ENCODE measurements around the gene SLC30A5.
"Not testable (repeated sequence)": the region's sequence is repeated elsewhere in the genome, so short reads cannot be mapped to it uniquely, and the experiment has no call there.

SLC30A5 gene

GRCh38 chr5:69103521-69103920, 9.7 kb downstream of the SLC30A5 start:
- no peak for DNase-seq (ENCODE audit: low read depth in 2 of 3, low spot score in 2 of 3)

GRCh38 chr5:69105996-69106906, 12.4 kb downstream of the SLC30A5 start:
- DNase-seq (ENCODE audit: low read depth in 2 of 3, low spot score in 2 of 3): no peak

GRCh38 chr5:69108367-69108766, 14.6 kb downstream of the SLC30A5 start:
- not testable (repeated sequence) for DNase-seq (ENCODE audit: low read depth in 2 of 3, low spot score in 2 of 3)

- DNase-seq (ENCODE audit: low read depth in 2 of 3, low spot score in 2 of 3): no peak
Observed at GRCh38 chr5:69113851-69114250, 20.0 kb downstream of the SLC30A5 start.

GRCh38 chr5:69115526-69115925, 21.7 kb downstream of the SLC30A5 start:
- no peak for DNase-seq (ENCODE audit: low read depth in 2 of 3, low spot score in 2 of 3)

GRCh38 chr5:69129413-69129812, 35.6 kb downstream of the SLC30A5 start:
- no peak for DNase-seq (ENCODE audit: low read depth in 2 of 3, low spot score in 2 of 3)

DNA sequence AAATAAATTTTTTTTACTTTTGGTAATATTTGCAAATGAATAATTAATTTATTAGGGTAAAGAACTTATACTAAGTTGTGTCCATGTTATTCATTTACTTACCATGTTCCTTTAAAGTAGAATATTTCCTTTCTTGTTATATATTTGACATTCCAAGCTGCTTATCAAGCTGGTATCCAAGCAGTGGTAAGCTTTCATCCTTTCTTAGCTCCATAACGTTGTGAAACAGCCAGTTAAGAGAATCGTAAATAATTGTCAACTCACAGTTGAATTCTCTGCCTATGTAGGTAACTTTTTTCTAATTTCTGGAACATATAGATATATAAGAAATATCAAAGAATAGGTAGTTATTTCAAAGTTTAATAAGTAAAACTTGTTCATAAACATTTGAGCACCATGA, 36.4 kb downstream of the SLC30A5 start:
- no peak for DNase-seq (ENCODE audit: low read depth in 2 of 3, low spot score in 2 of 3)

- no peak for DNase-seq (ENCODE audit: low read depth in 2 of 3, low spot score in 2 of 3)
Observed at GRCh38 chr5:69131304-69131703, 37.5 kb downstream of the SLC30A5 start.

GRCh38 chr5:69134126-69134525, 40.3 kb downstream of the SLC30A5 start:
- DNase-seq (ENCODE audit: low read depth in 2 of 3, low spot score in 2 of 3): no peak

DNA sequence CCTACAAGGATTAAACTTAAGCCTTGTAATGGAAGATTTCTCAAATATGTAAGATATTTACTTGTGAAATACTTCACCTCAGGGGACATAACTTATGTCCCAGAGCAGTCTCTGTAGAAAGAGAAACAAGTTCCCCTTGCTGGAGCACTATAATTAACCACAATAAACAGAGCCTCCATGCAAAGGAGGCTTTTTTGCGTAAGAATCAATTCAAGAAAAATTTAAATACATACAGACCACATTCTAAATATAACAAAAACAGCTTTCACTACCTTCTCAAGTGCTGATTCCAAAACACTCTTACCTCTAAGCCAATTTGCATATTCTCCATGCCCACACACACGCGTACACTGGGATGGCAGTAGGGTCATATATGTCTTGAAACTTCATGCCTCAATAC, 42.5 kb downstream of the SLC30A5 start:
- DNase-seq (ENCODE audit: low read depth in 2 of 3, low spot score in 2 of 3): no peak

- DNase-seq (ENCODE audit: low read depth in 2 of 3, low spot score in 2 of 3): not testable (repeated sequence)
Observed at GRCh38 chr5:69137208-69137607, 43.4 kb downstream of the SLC30A5 start.

DNA sequence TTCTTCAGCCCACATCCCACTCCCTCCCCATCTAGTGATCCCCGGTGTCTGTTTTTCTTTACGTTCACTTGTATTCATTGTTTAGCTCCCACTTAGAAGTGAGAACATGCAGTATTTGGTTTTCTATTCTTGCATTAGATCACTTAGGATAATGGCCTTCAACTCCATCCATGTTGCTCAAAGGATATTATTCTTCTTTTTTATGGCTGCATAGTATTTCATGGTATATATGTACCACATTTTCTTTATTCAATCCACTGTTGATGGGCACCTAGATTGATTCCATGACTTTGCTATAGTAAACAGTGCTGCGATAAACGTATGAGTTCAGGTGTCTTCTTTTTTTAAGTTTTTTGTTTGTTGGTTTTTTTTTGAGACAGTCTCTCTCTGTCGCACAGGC, 44.0 kb downstream of the SLC30A5 start:
- no peak for DNase-seq (ENCODE audit: low read depth in 2 of 3, low spot score in 2 of 3)

- DNase-seq (ENCODE audit: low read depth in 2 of 3, low spot score in 2 of 3): no peak
Observed at GRCh38 chr5:69138766-69139165, 45.0 kb downstream of the SLC30A5 start.

GRCh38 chr5:69140239-69140638, 46.4 kb downstream of the SLC30A5 start:
- DNase-seq (ENCODE audit: low read depth in 2 of 3, low spot score in 2 of 3): not testable (repeated sequence)

- no peak for DNase-seq (ENCODE audit: low read depth in 2 of 3, low spot score in 2 of 3)
Observed at GRCh38 chr5:69140827-69141226, 47.0 kb downstream of the SLC30A5 start.

GRCh38 chr5:69148576-69148975, 54.8 kb downstream of the SLC30A5 start:
- DNase-seq (ENCODE audit: low read depth in 2 of 3, low spot score in 2 of 3): not testable (repeated sequence)

- no peak for DNase-seq (ENCODE audit: low read depth in 2 of 3, low spot score in 2 of 3)
Observed at GRCh38 chr5:69148981-69149675, 55.3 kb downstream of the SLC30A5 start.

DNA sequence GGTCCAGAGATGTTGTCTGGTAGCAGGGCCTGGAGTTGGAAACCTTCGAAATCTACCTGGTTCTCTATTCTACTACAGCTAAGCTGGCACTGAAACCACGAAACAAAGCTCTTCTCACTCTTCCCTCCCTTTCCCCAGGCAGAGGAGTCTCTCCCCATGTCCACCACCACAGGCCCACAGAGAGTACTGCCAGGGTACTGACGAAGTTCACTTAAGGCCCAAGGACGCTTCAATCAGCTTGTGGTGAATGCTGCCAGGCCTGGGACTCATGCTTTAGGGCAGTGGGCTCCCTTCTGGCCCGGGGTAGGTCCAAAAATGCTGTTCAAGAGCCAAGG, 55.8 kb downstream of the SLC30A5 start:
- no peak for DNase-seq (ENCODE audit: low read depth in 2 of 3, low spot score in 2 of 3)

DNA sequence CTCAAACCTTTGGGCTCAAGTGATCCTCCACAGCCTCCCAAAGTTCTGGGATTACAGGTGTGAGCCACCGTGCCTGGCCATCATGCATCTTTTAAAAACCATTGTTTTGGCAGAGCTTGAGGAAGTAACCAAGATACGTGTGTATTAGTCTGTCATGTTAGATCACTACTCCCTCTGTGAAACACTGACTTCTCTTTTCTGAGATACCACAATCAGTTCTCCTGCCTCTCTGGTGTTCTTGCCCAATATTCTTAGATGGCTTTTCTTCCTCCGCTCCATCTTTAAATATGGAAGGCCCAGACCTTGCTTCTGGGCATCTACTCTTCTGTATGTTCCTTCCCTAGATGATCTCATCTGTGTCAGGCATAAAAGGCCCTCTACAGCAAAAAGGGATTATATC, 58.9 kb downstream of the SLC30A5 start:
- no peak for DNase-seq (ENCODE audit: low read depth in 2 of 3, low spot score in 2 of 3)

GRCh38 chr5:69156456-69156855, 62.6 kb downstream of the SLC30A5 start:
- no peak for DNase-seq (ENCODE audit: low read depth in 2 of 3, low spot score in 2 of 3)

DNA sequence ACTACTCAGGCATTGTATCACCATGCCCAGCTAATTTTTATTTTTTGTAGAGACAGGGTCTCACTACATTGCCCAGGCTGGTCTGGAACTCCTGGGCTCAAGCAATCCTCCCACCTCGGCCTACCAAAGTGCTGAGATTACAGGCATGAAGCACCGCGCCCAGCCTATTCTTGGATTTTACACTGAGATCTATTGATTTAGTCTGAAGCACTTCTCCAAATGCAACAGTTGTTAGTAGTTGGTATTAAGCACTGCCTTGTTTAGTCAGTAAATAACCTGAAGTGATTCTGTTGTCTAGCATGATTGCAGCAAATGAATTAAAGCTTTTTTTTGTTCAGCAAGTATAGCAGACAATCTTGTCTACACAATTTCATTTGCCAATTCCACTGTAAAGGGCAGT, 64.2 kb downstream of the SLC30A5 start:
- DNase-seq (ENCODE audit: low read depth in 2 of 3, low spot score in 2 of 3): no peak

DNA sequence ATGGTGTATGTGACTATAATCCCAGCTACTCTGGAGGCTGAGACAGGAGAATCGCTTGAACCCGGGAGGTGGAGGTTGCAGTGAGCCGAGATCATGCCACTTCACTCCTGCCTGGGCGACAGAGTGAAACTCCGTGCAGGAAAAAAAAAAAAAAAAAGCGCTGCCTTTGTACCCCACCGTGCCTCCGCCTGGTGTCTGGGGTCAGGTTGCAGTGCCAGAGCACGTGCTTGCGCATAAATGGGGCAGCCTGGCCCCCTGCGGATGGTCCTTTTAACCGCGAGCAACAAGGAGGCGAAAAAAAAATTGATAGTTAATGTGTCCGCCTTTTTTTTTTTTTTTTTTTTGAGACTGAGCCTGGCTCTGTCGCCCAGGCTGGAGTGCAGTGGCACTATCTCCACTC, 66.8 kb downstream of the SLC30A5 start:
- DNase-seq (ENCODE audit: low read depth in 2 of 3, low spot score in 2 of 3): no peak
